NB4 (cell line): ENCODE data around the gene FAM53C.
"Not testable (repeated sequence)": the region's sequence is repeated elsewhere in the genome, so short reads cannot be mapped to it uniquely, and the experiment has no call there.

Source experiments
- DNase-seq: peaks from one replicate; pipeline ENCODE4 v3.0.0; 2010; ENCODE audit warnings: low read depth
- H3K4me3 ChIP-seq: one replicate; pipeline ENCODE4 v1.5.1; 2011; ENCODE audit warnings: mild to moderate bottlenecking, low read depth, low read length, moderate library complexity
- CTCF ChIP-seq: IDR thresholded peaks from one replicate; pipeline ENCODE4 v1.5.1; 2012; ENCODE audit warnings: low read depth, low read length
- MAX ChIP-seq: IDR thresholded peaks from 2 replicates; pipeline ENCODE4 v1.6.1; 2011; ENCODE audit warnings: low read depth, low read length
- MYC ChIP-seq: IDR thresholded peaks from 2 replicates; pipeline ENCODE4 v1.6.1; 2011; ENCODE audit warnings: low read depth, low read length
- POLR2A ChIP-seq: IDR thresholded peaks from 2 replicates; pipeline ENCODE4 v1.6.1; 2011; ENCODE audit warnings: mild to moderate bottlenecking; ENCODE audit not compliant: insufficient read length; ENCODE audit errors: extremely low read depth

FAM53C gene

GRCh38 chr5:138389332-138389731 lies 51.3 kb downstream of the FAM53C start:
- no peak for DNase-seq
- no peak for TF ChIP-seq MYC
- no peak for TF ChIP-seq MAX
- TF ChIP-seq POLR2A = no peak
- no peak for TF ChIP-seq CTCF
- H3K4me3 ChIP-seq = no peak overlapping the region

GRCh38 chr5:138389911-138390310 lies 51.8 kb downstream of the FAM53C start:
- DNase-seq, H3K4me3 ChIP-seq: not testable (repeated sequence)

- no peak overlapping the region for H3K4me3 ChIP-seq
- DNase-seq = no peak
- TF ChIP-seq CTCF = no peak
- no peak for TF ChIP-seq POLR2A
- TF ChIP-seq MYC = no peak
- TF ChIP-seq MAX = no peak
Measured at GRCh38 chr5:138391859-138392386, 53.9 kb downstream of the FAM53C start.
